ENCODE data around the gene PSMD14.
"Not testable (repeated sequence)": the region's sequence is repeated elsewhere in the genome, so short reads cannot be mapped to it uniquely, and the experiment has no call there.

PSMD14 gene

GRCh38 chr2:161321944-161322648 lies 13.9 kb downstream of the PSMD14 start:
- DNase-seq (ENCODE audit: low read depth): peak; percentile 76
- no peak overlapping the region for H3K4me3 ChIP-seq (replicated peaks; ENCODE audit: low read depth, low read length)
- TF ChIP-seq, protein P1, sequence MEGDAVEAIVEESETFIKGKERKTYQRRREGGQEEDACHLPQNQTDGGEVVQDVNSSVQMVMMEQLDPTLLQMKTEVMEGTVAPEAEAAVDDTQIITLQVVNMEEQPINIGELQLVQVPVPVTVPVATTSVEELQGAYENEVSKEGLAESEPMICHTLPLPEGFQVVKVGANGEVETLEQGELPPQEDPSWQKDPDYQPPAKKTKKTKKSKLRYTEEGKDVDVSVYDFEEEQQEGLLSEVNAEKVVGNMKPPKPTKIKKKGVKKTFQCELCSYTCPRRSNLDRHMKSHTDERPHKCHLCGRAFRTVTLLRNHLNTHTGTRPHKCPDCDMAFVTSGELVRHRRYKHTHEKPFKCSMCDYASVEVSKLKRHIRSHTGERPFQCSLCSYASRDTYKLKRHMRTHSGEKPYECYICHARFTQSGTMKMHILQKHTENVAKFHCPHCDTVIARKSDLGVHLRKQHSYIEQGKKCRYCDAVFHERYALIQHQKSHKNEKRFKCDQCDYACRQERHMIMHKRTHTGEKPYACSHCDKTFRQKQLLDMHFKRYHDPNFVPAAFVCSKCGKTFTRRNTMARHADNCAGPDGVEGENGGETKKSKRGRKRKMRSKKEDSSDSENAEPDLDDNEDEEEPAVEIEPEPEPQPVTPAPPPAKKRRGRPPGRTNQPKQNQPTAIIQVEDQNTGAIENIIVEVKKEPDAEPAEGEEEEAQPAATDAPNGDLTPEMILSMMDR (IDR thresholded peaks at IDR 0.05; ENCODE audit: low read length, missing control alignments): no peak

GRCh38 chr2:161324876-161325275 lies 16.7 kb downstream of the PSMD14 start:
- TF ChIP-seq, protein P1 (IDR thresholded peaks at IDR 0.05; ENCODE audit: low read length, missing control alignments): no peak
- no peak for DNase-seq (ENCODE audit: low read depth)
- H3K4me3 ChIP-seq (replicated peaks; ENCODE audit: low read depth, low read length): no peak overlapping the region

DNA sequence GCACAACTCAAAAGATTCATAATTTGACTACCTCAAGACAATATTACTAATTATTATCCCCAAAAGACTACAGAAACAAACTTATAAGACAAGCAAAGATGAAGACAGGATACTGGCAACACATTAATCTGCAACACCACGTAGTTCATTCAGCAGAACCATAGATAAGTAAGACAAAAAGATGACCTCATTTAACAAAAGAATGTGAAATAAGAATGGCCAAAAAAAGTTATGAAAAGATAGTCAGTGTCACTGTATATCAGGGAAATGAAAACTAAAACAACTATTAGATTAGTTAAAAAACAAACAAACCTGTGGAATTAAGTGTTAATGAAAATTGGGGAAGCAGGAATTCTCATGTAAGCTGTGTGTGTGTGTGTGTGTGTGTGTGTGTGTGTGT lies 19.4 kb downstream of the PSMD14 start:
- no peak overlapping the region for H3K4me3 ChIP-seq (replicated peaks; ENCODE audit: low read depth, low read length)
- TF ChIP-seq, protein P1 (IDR thresholded peaks at IDR 0.05; ENCODE audit: low read length, missing control alignments): no peak
- DNase-seq (ENCODE audit: low read depth): peak; percentile 33

DNA sequence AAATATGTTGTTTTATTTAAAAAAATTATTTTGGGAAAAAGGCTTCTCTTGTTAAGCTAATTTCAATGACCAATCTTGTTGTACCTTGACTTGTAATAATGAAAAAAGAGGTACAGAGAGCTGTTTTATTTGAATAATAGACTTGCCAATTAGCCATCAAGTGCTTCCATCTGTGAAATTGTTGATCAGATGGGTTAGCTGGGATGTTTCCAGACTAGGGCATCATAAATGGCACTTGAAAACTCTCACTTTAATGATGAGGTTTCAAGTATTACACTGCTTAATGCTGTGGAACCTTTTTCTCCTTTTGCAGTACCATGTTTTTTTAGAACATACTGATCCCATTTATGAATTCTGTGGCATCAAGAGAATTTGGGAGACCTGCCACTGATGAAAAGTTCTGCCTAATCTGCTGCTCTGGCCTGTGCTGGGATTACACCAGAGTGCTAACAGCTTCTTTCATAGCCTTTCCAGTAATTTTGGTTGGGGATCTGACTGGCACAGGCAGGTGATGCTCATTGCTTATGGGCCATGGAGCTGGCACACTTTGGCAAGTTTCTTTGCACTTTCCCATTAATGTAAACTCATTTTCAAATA lies 24.2 kb downstream of the PSMD14 start:
- no peak overlapping the region for H3K4me3 ChIP-seq (replicated peaks; ENCODE audit: low read depth, low read length)
- TF ChIP-seq, protein P1 (IDR thresholded peaks at IDR 0.05; ENCODE audit: low read length, missing control alignments): no peak
- no peak for DNase-seq (ENCODE audit: low read depth)

GRCh38 chr2:161335626-161336025 lies 27.4 kb downstream of the PSMD14 start:
- no peak overlapping the region for H3K4me3 ChIP-seq (replicated peaks; ENCODE audit: low read depth, low read length)
- TF ChIP-seq, protein P1 (IDR thresholded peaks at IDR 0.05; ENCODE audit: low read length, missing control alignments): no peak
- no peak for DNase-seq (ENCODE audit: low read depth)

GRCh38 chr2:161337247-161337646 lies 29.0 kb downstream of the PSMD14 start:
- H3K4me3 ChIP-seq (replicated peaks; ENCODE audit: low read depth, low read length): no peak overlapping the region
- DNase-seq (ENCODE audit: low read depth): no peak
- TF ChIP-seq, protein P1 (IDR thresholded peaks at IDR 0.05; ENCODE audit: low read length, missing control alignments): no peak

DNA sequence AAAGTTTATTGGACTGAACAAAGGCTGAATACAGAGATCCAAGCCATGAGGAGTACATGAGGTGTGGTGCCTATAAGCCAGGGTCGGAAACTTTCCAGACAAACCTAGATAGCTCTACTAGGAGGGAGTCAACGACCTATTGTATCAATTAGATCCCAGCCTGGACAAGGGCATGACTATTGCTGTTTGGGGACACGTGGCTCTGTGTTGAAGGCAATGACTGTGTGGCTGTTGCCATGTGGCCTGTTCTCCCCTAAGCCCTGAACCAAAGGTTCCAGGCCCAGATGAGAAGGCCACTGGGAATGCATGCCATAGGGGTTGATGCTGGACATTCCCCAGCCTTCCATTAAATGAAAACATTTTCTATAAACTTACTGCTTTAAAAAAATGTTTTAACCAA lies 31.3 kb downstream of the PSMD14 start:
- not testable (repeated sequence) for DNase-seq (ENCODE audit: low read depth); H3K4me3 ChIP-seq (replicated peaks; ENCODE audit: low read depth, low read length)

DNA sequence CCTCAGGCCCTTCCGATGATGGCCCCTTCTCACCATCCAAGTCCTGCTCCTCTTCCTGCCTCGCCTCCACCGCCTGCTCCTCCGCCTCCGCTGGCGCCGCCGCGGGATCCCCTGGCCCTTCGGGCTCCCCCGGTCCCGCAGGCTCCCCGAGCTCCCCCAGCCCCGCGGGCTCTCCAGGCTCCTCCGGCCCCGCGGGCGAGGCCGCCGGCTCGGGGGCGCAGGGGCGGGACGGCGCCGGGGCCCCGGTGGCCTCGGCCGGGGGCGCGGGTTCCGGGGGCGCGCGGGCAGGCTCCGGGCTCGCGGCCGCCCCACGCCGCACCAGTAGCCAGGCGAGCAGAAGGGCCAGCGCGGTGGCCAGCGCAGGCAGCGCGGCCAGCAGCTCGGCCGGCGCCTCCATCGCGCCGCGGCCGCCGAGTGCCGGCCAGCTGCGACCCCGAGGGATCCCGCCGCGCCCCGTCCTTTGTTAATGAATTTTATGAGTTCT lies 32.7 kb downstream of the PSMD14 start:
- H3K4me3 ChIP-seq (replicated peaks; ENCODE audit: low read depth, low read length): peak overlapping the region; percentile 8
- DNase-seq (ENCODE audit: low read depth): not testable (repeated sequence)
